Activated T-helper 2 cell treated with anti-CD3 and anti-CD28 coated beads, Interferon-gamma antibody, Interleukin-2, Interleukin-4, amounts not matched to agents 10 μg/mL and 5 μg/mL and 100 μg/mL, durations not matched to agents 14 hours and 24 hours and 36 hours (primary cell): ENCODE measurements around the gene CENPN. TPM values are rescaled to one million over a fixed set of nuclear protein-coding genes. Genes with fewer than 3 reads are reported as not detected.
A peak's percentile ranks its signal among the peaks of the same experiment; 100 is the strongest.

Experiments used
- DNase-seq: peaks from one replicate; pipeline ENCODE4 v3.0.0; 2021; ENCODE audit warnings: low spot score
- H3K27ac Mint-ChIP-seq: one replicate; pipeline ENCODE4 v1.8.0; 2021; ENCODE audit warnings: mixed read lengths
- H3K27me3 Mint-ChIP-seq: one replicate; pipeline ENCODE4 v1.8.0; 2021; ENCODE audit warnings: low read depth, mixed read lengths
- H3K36me3 Mint-ChIP-seq: one replicate; pipeline ENCODE4 v1.8.0; 2021; ENCODE audit warnings: low read depth, mixed read lengths
- H3K4me1 Mint-ChIP-seq: one replicate; pipeline ENCODE4 v1.8.0; 2021; ENCODE audit warnings: low read depth, mixed read lengths
- H3K4me3 Mint-ChIP-seq: one replicate; pipeline ENCODE4 v1.8.0; 2021; ENCODE audit warnings: low read depth, mild to moderate bottlenecking, moderate library complexity, mixed read lengths
- H3K9me3 Mint-ChIP-seq: one replicate; pipeline ENCODE4 v1.8.0; 2021; ENCODE audit warnings: mixed read lengths
- intact Hi-C: fragments of 100-400 bp; cut with micrococcal nuclease; formaldehyde crosslinking; loops from one replicate; pipeline ENCODE4 v1.15.1; 2023
- total RNA-seq: library from RNA; stranded (reverse); gene quantifications from 2 replicates; pipeline ENCODE4 v1.2.3, GENCODE V29; 2022

Gene CENPN
- total RNA-seq, 1 donor from 2014 or later = 57.4 TPM

DNA sequence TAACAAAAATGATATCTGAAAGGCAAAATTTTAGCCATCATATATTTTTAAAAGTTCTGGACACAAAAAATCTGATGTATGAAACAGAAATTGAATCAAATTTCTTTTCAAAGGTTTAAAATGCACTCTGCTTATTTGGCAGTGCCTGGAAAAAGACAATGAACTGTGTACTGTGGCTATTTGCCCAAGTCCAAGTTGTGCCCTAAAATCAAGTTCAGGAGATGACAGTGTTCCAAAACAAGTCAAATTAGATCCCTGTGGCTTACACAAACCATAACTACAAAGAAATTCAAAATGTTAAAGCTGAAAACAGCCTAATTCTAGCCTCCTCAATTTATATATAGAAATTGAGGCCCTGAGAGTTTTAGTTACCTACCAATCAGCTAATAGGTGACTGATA lies 25.9 kb upstream of the CENPN start:
- H3K9me3 Mint-ChIP-seq = no peaks in the 10 kb centered on the region

GRCh38 chr16:80982646-80983045 lies 24.4 kb upstream of the CENPN start:
- Mint-ChIP-seq H3K4me3 (no peak overlapping the region), H3K36me3 (peaks cover 49% of the 10 kb centered on the region)
- intact Hi-C loops = no loop called here

More for the DNA sequence above, 25.9 kb upstream of the CENPN start:
- DNase-seq = no peak
- intact Hi-C loops = no loop called here
- no peak overlapping the region for H3K27ac Mint-ChIP-seq
- no peak overlapping the region for H3K4me3 Mint-ChIP-seq
- H3K4me1 Mint-ChIP-seq = peaks cover 7% of the 10 kb centered on the region
- peaks cover 51% of the 10 kb centered on the region for H3K36me3 Mint-ChIP-seq
- no peaks in the 10 kb centered on the region for H3K27me3 Mint-ChIP-seq

GRCh38 chr16:80984124-80984892 lies 22.7 kb upstream of the CENPN start:
- no peaks in the 10 kb centered on the region for H3K9me3 Mint-ChIP-seq
- no peak for DNase-seq
- H3K4me3 Mint-ChIP-seq = no peak overlapping the region
- H3K27me3 Mint-ChIP-seq = no peaks in the 10 kb centered on the region
- H3K4me1 Mint-ChIP-seq = peaks cover 21% of the 10 kb centered on the region
- H3K36me3 Mint-ChIP-seq = peaks cover 42% of the 10 kb centered on the region
- H3K27ac Mint-ChIP-seq = no peak overlapping the region
- intact Hi-C loops = no loop called here

More at GRCh38 chr16:80982646-80983045, 24.4 kb upstream of the CENPN start:
- Mint-ChIP-seq H3K9me3 (no peaks in the 10 kb centered on the region), H3K27ac (no peak overlapping the region), H3K4me1 (peaks cover 18% of the 10 kb centered on the region), H3K27me3 (no peaks in the 10 kb centered on the region)
- DNase-seq = no peak

- Mint-ChIP-seq H3K27me3 (no peaks in the 10 kb centered on the region), H3K4me3 (no peak overlapping the region), H3K4me1 (peaks cover 30% of the 10 kb centered on the region), H3K36me3 (peaks cover 51% of the 10 kb centered on the region), H3K27ac (peak overlapping the region; percentile 1), H3K9me3 (no peaks in the 10 kb centered on the region)
- no peak for DNase-seq
- intact Hi-C loops = no loop called here
Observed at GRCh38 chr16:80985611-80986010, 21.4 kb upstream of the CENPN start.

DNA sequence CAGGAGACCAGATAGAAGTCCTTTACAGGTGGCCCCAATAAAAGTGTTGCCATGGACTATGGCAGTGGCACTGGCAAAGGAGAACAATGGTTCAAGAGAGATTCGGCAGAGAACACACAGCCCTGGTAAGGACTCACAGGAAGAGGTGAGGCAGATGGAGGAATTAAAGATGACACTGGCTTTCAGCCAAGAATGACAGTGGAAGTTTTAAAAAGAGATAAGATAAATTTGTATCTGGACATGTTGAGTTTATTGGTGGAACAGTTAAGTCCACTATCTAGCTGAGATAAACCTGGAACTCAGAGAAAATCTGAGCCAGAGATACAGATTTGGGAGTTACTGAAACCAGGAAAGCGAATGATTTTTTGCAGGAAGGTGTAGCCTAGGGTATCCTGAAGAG lies 20.5 kb upstream of the CENPN start:
- no peaks in the 10 kb centered on the region for H3K27me3 Mint-ChIP-seq
- DNase-seq = no peak
- no peaks in the 10 kb centered on the region for H3K9me3 Mint-ChIP-seq
- no peak overlapping the region for H3K4me3 Mint-ChIP-seq
- intact Hi-C loops = no loop called here
- peaks cover 31% of the 10 kb centered on the region for H3K4me1 Mint-ChIP-seq
- H3K36me3 Mint-ChIP-seq = peaks cover 53% of the 10 kb centered on the region
- H3K27ac Mint-ChIP-seq = no peak overlapping the region

DNA sequence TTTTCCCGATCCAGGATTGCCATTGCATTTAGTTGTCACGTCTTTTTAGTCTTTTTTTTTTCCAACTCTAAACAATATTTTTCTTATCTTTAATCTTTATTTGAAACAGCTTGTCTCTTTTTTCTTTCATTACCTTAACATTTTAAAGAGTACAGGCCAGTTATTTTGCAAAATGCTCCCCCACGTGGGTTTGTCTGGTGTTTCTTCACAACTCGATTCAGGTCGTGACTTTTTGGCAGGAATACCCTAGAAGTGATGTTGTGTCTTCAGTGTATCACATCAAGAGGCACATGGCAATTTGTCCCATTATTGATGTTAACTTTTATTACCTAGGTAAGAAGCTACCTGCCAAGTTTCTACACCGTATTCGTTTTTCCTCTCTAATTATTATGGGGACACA lies 18.3 kb upstream of the CENPN start:
- Mint-ChIP-seq H3K36me3 (peaks cover 66% of the 10 kb centered on the region), H3K4me1 (peaks cover 44% of the 10 kb centered on the region), H3K9me3 (no peaks in the 10 kb centered on the region), H3K27me3 (no peaks in the 10 kb centered on the region), H3K4me3 (no peak overlapping the region), H3K27ac (no peak overlapping the region)
- intact Hi-C loops = no loop called here
- DNase-seq = no peak

DNA sequence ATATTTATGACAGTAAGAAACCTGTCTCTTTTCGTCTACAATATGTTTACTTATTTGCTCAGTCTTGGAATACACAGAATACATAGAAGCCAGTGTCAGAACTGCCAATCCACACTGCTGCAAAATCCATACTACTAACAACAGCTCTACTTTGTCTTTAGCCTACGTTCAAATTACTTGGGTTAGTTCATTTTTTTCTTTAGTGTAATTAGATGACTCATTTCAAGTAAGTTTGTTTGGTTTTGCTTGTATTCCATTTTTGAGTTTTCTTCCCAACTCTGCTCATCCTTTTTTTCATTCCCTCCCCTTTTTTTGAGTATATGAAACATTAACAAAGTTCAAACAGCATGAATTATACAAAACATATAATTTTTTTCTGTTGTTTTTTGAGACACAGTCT lies 17.2 kb upstream of the CENPN start:
- DNase-seq = no peak

GRCh38 chr16:80990577-80990976 lies 16.4 kb upstream of the CENPN start:
- H3K4me3 Mint-ChIP-seq = no peak overlapping the region
- H3K27ac Mint-ChIP-seq = no peak overlapping the region
- no peaks in the 10 kb centered on the region for H3K9me3 Mint-ChIP-seq
- no peak for DNase-seq
- peaks cover 54% of the 10 kb centered on the region for H3K4me1 Mint-ChIP-seq
- H3K36me3 Mint-ChIP-seq = peaks cover 71% of the 10 kb centered on the region
- no peaks in the 10 kb centered on the region for H3K27me3 Mint-ChIP-seq
- intact Hi-C loops = loop anchor here (10.0 kb wide), 2 partner anchors 644 to 1664 kb away; no protein-coding TSS in a partner anchor

More for the DNA sequence above, 17.2 kb upstream of the CENPN start:
- Mint-ChIP-seq H3K4me1 (peaks cover 52% of the 10 kb centered on the region), H3K4me3 (no peak overlapping the region), H3K9me3 (no peaks in the 10 kb centered on the region), H3K36me3 (peaks cover 69% of the 10 kb centered on the region), H3K27ac (peak overlapping the region; percentile 26), H3K27me3 (no peaks in the 10 kb centered on the region)
- intact Hi-C loops = loop anchor here (10.0 kb wide), 2 partner anchors 645 to 1665 kb away; no protein-coding TSS in a partner anchor

GRCh38 chr16:80990978-80991377 lies 16.0 kb upstream of the CENPN start:
- H3K4me3 Mint-ChIP-seq = no peak overlapping the region
- H3K27ac Mint-ChIP-seq = no peak overlapping the region
- peaks cover 56% of the 10 kb centered on the region for H3K4me1 Mint-ChIP-seq
- intact Hi-C loops = loop anchor here (10.0 kb wide), 2 partner anchors 644 to 1664 kb away; no protein-coding TSS in a partner anchor
- H3K27me3 Mint-ChIP-seq = no peaks in the 10 kb centered on the region
- no peaks in the 10 kb centered on the region for H3K9me3 Mint-ChIP-seq
- H3K36me3 Mint-ChIP-seq = peaks cover 70% of the 10 kb centered on the region
- DNase-seq = no peak

- Mint-ChIP-seq H3K4me3 (no peak overlapping the region), H3K27me3 (no peaks in the 10 kb centered on the region), H3K27ac (no peak overlapping the region), H3K9me3 (no peaks in the 10 kb centered on the region), H3K36me3 (peaks cover 67% of the 10 kb centered on the region), H3K4me1 (peaks cover 57% of the 10 kb centered on the region)
- no peak for DNase-seq
- intact Hi-C loops = loop anchor here (10.0 kb wide), 2 partner anchors 643 to 1663 kb away; no protein-coding TSS in a partner anchor
Observed at GRCh38 chr16:80991792-80992430, 15.1 kb upstream of the CENPN start.

GRCh38 chr16:80992676-80993293 lies 14.2 kb upstream of the CENPN start:
- Mint-ChIP-seq H3K9me3 (no peaks in the 10 kb centered on the region), H3K27me3 (no peaks in the 10 kb centered on the region), H3K4me3 (no peak overlapping the region), H3K4me1 (peaks cover 57% of the 10 kb centered on the region), H3K27ac (peak overlapping the region; percentile 39), H3K36me3 (peaks cover 66% of the 10 kb centered on the region)
- intact Hi-C loops = loop anchor here (10.0 kb wide), 2 partner anchors 642 to 1662 kb away; no protein-coding TSS in a partner anchor
- no peak for DNase-seq

DNA sequence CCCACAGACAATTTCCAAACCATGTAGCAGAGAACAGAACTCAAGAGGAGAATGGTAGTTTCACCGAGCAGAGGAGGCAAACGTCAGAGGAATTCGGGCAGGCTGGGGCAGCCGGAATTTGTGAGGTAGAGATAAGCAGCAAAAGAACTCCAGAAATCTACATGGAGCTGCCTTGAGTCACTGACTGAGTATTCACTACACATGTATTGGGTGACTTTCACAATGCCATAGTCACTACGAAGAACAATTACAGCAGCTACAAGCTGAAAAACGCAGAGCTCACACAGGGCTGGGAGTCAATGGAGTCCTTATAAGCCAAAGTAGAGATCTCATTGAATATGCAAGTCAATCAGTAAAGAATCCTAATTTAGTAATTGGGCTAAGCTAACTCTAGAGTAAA lies 13.7 kb upstream of the CENPN start:
- Mint-ChIP-seq H3K27me3 (no peaks in the 10 kb centered on the region), H3K4me1 (peaks cover 57% of the 10 kb centered on the region), H3K9me3 (no peaks in the 10 kb centered on the region), H3K27ac (peak overlapping the region; percentile 39), H3K4me3 (no peak overlapping the region), H3K36me3 (peaks cover 71% of the 10 kb centered on the region)
- DNase-seq = no peak
- intact Hi-C loops = loop anchor here (10.0 kb wide), 2 partner anchors 641 to 1661 kb away; no protein-coding TSS in a partner anchor
